Progenitor cell of endocrine pancreas (in vitro differentiated cells): ENCODE measurements around the gene HNRNPA2B1. TPM values are rescaled to one million over a fixed set of nuclear protein-coding genes. Genes with fewer than 3 reads are reported as not detected.
"Not testable (repeated sequence)": the region's sequence is repeated elsewhere in the genome, so short reads cannot be mapped to it uniquely, and the experiment has no call there.

Source experiments
- DNase-seq: peaks from one replicate; pipeline ENCODE4 v3.0.0; 2021; ENCODE audit warnings: low spot score; ENCODE audit not compliant: unreplicated experiment
- H3K27ac Mint-ChIP-seq: 2 replicates; pipeline ENCODE4 v1.8.0; 2021; ENCODE audit warnings: mild to moderate bottlenecking, moderate library complexity, mixed read lengths
- H3K27me3 Mint-ChIP-seq: 2 replicates; pipeline ENCODE4 v1.8.0; 2021; ENCODE audit warnings: mixed read lengths
- H3K36me3 Mint-ChIP-seq: 2 replicates; pipeline ENCODE4 v1.8.0; 2022; ENCODE audit warnings: mixed read lengths; ENCODE audit not compliant: insufficient read depth
- H3K4me1 Mint-ChIP-seq: 2 replicates; pipeline ENCODE4 v1.8.0; 2021; ENCODE audit warnings: low read depth, mixed read lengths
- H3K4me3 Mint-ChIP-seq: 2 replicates; pipeline ENCODE4 v1.8.0; 2021; ENCODE audit warnings: low read depth, mild to moderate bottlenecking, moderate library complexity, mixed read lengths
- H3K9me3 Mint-ChIP-seq: 2 replicates; pipeline ENCODE4 v1.8.0; 2021; ENCODE audit warnings: low read depth, mixed read lengths
- total RNA-seq: library from RNA; stranded (reverse); gene quantifications from 2 replicates; pipeline ENCODE4 v1.2.1, GENCODE V29; 2021
- TF ChIP-seq, protein P1 (sequence below): fragments of 200-600 bp; sonication (generic); IDR thresholded peaks from one replicate; pipeline ENCODE4 v1.5.0; 2021; ENCODE audit warnings: antibody characterized with exemption, mild to moderate bottlenecking; ENCODE audit not compliant: unreplicated experiment

HNRNPA2B1 gene
- total RNA-seq, 1 donor from 2014 or later, result 984 TPM

- Mint-ChIP-seq H3K27me3 (no peaks in the 10 kb centered on the region), H3K36me3 (peaks cover 17% of the 10 kb centered on the region), H3K9me3 (peaks cover 7% of the 10 kb centered on the region), H3K4me1 (peaks cover 20% of the 10 kb centered on the region), H3K27ac (no peak overlapping the region), H3K4me3 (no peak overlapping the region)
- no peak for DNase-seq
- TF ChIP-seq, protein P1, sequence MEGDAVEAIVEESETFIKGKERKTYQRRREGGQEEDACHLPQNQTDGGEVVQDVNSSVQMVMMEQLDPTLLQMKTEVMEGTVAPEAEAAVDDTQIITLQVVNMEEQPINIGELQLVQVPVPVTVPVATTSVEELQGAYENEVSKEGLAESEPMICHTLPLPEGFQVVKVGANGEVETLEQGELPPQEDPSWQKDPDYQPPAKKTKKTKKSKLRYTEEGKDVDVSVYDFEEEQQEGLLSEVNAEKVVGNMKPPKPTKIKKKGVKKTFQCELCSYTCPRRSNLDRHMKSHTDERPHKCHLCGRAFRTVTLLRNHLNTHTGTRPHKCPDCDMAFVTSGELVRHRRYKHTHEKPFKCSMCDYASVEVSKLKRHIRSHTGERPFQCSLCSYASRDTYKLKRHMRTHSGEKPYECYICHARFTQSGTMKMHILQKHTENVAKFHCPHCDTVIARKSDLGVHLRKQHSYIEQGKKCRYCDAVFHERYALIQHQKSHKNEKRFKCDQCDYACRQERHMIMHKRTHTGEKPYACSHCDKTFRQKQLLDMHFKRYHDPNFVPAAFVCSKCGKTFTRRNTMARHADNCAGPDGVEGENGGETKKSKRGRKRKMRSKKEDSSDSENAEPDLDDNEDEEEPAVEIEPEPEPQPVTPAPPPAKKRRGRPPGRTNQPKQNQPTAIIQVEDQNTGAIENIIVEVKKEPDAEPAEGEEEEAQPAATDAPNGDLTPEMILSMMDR, result no peak
These were observed 31.3 kb downstream of the HNRNPA2B1 start for GRCh38 chr7:26169271-26169670.

DNA sequence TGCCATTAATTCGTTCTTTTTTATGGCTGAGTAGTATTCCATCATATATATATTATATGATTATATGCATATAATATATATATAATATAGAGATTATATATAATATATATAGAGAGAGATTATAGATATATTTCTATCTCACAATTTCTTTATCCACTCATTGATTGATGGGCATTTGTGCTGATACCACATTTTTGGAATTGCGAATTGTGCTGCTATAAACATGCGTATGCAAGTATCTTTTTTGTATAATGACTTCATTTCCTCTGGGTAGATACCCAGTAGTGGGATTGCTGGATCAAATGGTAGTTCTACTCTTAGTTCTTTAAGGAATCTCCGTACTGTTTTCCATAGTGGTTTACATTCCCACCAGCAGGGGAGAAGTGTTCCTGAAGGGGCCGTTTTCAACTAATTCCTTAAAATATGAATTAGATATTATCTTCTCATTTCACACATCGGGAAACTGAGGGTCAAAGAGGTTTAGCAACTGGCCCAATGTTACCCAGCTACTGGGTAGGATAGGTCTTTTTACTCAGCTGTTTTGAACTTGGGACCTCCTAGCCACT is 32.0 kb downstream of the HNRNPA2B1 start:
- Mint-ChIP-seq H3K4me3 (no peak overlapping the region), H3K27me3 (no peaks in the 10 kb centered on the region), H3K27ac (no peak overlapping the region), H3K4me1 (peaks cover 14% of the 10 kb centered on the region), H3K9me3 (peaks cover 7% of the 10 kb centered on the region), H3K36me3 (peaks cover 19% of the 10 kb centered on the region)
- TF ChIP-seq, protein P1, result peak; percentile 29
- no peak for DNase-seq

- Mint-ChIP-seq H3K4me1 (peaks cover 10% of the 10 kb centered on the region), H3K27me3 (no peaks in the 10 kb centered on the region), H3K36me3 (peaks cover 15% of the 10 kb centered on the region), H3K4me3 (no peak overlapping the region), H3K27ac (no peak overlapping the region), H3K9me3 (peaks cover 7% of the 10 kb centered on the region)
- TF ChIP-seq, protein P1, result no peak
- DNase-seq, result no peak
These were observed 33.1 kb downstream of the HNRNPA2B1 start for GRCh38 chr7:26167303-26167934.

GRCh38 chr7:26166684-26167266 is 33.8 kb downstream of the HNRNPA2B1 start:
- peaks cover 3% of the 10 kb centered on the region for H3K9me3 Mint-ChIP-seq
- H3K27me3 Mint-ChIP-seq, result no peaks in the 10 kb centered on the region
- TF ChIP-seq, protein P1, result no peak
- DNase-seq, result no peak
- H3K4me3 Mint-ChIP-seq, result no peak overlapping the region
- peak overlapping the region; percentile 73 for H3K27ac Mint-ChIP-seq
- H3K36me3 Mint-ChIP-seq, result peaks cover 12% of the 10 kb centered on the region
- H3K4me1 Mint-ChIP-seq, result peaks cover 10% of the 10 kb centered on the region

GRCh38 chr7:26165950-26166683 is 34.4 kb downstream of the HNRNPA2B1 start:
- TF ChIP-seq, protein P1, result no peak
- Mint-ChIP-seq H3K9me3 (no peaks in the 10 kb centered on the region), H3K4me1 (peaks cover 10% of the 10 kb centered on the region), H3K27me3 (no peaks in the 10 kb centered on the region), H3K36me3 (peaks cover 9% of the 10 kb centered on the region), H3K27ac (no peak overlapping the region), H3K4me3 (no peak overlapping the region)
- DNase-seq, result no peak

DNA sequence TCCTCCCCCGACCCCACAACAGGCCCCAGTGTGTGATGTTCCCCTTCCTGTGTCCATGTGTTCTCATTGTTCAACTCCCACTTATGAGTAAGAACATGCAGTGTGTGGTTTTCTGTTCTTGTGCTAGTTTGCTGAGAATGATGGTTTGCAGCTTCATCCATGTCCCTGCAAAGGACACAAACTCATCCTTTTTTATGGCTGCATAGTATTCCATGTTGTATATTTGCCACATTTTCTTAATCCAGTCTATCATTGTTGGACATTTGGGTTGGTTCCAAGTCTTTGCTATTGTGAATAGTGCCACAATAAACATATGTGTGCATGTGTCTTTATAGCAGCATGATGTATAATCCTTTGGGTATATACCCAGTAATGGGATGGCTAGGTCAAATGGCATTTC is 36.7 kb downstream of the HNRNPA2B1 start:
- not testable (repeated sequence) for H3K27me3 Mint-ChIP-seq, H3K9me3 Mint-ChIP-seq, DNase-seq, H3K36me3 Mint-ChIP-seq, H3K4me3 Mint-ChIP-seq, H3K27ac Mint-ChIP-seq
- H3K4me1 Mint-ChIP-seq, result peaks cover 18% of the 10 kb centered on the region
